IPS DF 4.7 (cell line): Measurements from ENCODE around the gene CYP27B1.
A peak's percentile ranks its signal among the peaks of the same experiment; 100 is the strongest.

Experiments
- DNase-seq: peaks from one replicate; pipeline ENCODE4 v3.0.0-alpha.2; 2013; ENCODE audit warnings: low spot score; ENCODE audit errors: extremely low read depth

CYP27B1 gene

DNA sequence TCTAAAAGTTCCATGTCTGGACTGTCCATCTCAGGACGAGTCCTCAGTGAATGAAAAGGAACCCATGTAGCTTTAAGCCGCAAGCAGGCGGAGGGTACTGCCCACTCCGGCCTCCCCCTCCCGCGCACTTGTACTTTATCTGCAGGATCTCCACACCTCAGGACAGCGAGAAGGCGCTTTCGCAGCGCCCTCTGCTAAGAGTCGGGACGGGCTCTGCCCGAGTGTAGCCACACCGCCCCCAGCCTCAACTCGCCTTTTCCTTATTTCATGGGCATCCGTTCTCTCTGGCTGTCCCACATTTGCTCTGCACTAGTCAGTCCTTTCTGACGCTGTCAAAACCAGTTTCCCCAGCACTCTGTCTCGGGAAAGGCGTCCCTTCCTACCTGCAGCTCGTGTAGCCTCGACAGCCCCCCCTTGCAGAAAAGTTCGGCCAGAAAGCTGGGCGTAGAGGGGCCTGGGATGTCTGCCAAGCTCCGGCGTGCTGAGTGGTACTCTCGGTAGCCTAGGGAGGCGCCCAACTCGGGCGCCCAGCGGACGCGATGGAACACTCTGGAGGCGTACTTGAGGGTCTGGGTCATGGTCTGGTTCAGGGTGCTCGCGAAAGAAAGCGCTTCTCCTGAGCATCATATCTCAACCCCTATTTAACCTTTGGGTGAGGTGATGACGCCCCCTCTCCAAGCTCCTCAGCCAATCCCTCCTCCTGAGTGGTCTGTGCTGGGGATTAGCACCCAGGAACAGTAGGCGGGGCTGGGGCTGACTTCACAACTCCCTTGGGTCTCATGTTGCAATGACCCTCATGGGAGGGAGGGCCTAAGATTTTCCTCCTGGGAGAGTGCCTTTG lies at the start of gene CYP27B1:
Gene CYP27B1, minus strand, starts transcription at position 615 of the 841 bp plus-strand sequence. Its CDS starts 37 bp downstream, at position 578.
- no peak for DNase-seq

DNA sequence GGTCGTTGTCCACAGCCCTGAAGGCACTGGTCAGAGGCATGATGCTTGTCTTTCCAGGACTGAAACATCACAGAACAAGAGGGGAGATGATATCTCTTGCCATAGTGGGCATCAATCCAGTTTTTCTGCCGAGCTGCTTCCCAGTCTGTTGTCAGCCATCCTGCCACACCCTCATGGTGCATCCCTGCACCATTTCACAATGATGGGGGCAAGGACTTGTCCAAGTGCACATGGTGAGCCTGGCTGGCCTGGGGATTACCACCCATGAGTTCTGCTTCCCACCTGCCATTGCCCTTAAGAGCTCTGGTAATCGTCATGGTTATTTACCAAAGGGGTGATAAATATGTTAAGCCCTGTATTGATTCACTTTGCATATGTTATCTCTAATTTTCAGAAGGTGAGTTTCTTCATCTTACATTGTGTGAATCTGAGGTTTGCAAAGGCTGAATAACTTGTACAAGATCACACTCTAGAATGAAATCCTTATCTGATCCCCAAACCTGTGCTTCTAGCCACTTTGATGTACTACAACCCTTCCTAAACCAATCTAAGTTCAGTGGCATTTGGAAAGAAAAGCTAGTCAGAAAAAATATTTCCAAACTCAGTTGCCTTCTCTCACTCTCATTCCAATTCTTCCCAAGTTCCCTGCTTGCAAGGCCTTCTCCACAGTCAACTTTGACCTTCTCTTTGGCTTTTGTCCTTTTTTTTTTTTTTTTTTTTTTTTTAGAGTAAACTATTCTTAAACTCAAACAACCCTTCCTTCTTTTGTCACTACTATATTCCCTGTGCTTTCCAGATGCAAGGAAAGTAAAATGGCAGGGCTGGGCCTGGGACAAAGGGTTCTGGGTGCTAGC lies 49.4 kb upstream of the CYP27B1 start:
- DNase-seq: no peak

DNA sequence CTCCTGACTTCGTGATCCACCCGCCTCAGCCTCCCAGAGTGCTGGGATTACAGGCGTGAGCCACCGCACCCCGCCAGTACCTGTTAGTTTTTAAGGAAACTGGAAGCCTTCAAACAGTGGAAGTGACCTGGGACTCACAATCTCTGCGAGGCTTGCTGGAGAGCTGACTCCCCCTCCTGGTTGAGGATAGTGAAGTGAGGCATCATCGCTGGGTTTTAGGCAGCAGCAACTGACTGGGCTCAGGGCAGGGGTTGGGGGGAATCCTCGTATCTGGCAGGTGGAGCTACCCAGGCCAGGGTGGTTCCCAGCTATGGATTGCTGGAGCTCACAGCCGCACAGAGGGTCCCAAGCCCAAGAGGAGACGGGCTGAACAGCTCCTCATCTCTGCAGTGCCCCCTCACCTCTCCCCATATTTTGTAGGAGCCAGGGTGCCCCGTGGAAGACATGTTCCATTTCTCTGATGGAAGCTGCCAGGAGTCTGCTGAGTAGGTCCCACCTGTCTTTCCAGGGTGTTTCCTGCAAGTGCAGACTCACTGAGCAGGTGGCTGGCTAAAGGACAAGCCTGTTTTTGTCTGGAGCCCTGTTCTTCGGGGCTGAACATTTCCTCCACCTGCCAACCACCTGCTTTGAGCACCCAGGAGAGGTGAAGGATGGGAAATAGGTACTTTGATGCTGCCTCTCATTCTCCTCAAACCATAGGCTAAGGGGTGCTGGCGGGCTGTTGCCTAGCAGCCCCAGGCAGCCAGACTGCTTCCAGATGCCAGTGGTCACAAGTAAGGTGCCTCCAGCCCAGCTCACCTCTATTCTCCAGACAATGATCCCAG lies 48.5 kb upstream of the CYP27B1 start:
- DNase-seq: peak; percentile 53

GRCh38 chr12:57813971-57814772 lies 47.3 kb upstream of the CYP27B1 start:
- DNase-seq: no peak

DNA sequence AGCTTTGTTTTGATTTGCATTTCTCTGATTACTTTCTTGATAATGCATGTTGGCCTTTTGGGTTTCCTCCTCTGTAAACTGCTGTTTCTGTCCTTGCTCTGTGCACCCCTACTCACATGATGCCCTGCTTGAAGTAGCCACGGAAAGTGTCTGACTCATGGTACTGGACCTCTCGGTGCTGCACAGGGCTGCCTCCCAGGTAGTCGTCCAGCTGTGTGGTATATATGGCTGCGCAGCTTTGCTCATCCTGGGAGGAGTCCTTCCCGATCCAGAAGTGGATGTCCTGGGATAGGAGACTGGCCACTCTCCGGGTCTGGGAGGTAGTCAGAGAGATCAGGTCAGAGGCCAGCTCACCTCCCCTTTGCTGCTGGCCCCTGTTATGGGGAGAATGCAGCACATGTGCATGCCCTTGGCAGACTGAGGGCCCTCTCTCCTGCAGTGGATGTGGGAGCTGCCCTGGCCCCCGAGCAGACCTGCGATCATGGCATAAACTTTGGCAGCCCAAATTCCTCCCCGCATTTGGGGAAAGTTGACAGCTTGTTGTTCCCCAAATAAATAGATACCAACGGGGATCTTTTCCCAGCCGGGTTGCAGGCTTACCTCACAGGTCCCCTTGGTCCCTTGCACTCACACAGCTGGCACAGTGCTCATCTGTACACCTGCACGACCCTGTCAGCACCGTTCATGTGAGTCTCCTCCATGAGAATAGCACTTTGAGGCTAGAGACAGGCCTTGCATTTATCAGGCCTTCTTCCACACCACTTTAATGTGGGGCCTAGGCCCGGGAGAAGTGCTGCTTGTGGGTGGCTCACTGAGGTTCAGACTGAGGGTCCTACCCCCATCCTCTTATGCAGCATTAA lies 46.5 kb upstream of the CYP27B1 start:
- DNase-seq: no peak

DNA sequence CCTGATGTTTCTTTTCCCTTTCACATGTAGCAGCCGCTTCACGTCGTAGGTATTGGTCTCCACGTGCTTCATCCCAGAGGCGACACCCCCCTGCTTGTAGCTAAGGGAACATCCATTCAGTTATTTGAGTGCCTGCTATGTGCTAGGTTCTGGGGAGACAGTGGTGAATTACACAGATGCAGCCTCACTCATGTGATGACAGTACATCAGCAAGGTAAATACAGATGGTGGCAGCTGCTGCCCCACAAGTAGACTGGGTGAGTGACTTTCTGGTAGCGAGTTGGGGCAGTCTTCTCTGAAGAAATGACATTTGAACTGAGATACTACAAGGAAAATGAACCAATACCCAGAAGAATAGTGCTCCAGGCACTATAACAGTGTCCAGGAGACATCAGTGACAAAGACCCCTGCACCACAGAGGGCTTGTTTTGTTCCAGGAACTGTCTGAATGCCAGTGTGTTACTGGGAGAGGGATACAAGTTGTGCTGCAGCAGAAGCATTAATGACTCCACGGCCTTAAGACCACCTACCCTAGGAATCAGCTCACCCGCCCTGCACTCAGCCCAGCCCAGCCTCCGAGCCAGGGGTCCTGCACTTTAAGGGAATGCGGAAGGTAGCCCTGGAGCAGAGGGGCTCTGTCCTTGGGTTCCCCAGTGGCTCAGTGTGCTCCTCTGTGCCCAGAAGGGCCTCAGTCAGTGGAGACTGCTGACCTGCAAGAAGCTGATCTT lies 44.3 kb upstream of the CYP27B1 start:
- no peak for DNase-seq

- no peak for DNase-seq
Measured at GRCh38 chr12:57810450-57810849, 43.6 kb upstream of the CYP27B1 start.

DNA sequence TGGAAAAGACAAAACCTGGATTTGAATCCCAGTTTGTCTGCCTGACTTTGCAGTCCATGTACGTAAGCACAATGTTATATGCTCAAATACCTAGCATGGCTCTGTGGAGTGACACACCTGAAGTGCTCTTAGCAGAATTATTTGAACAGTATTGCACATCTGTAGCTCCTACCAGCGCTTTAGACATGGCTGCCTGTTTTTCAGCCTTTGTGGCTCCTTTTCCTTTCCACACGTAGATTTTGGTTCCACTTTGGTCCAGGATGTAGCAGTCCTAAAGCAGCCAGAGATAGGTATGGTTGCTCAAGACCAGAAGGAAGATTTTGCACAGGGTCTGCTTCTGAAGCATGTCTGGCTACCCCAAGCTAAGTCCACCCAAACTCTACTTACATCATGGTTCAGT lies 42.5 kb upstream of the CYP27B1 start:
- DNase-seq: no peak

DNA sequence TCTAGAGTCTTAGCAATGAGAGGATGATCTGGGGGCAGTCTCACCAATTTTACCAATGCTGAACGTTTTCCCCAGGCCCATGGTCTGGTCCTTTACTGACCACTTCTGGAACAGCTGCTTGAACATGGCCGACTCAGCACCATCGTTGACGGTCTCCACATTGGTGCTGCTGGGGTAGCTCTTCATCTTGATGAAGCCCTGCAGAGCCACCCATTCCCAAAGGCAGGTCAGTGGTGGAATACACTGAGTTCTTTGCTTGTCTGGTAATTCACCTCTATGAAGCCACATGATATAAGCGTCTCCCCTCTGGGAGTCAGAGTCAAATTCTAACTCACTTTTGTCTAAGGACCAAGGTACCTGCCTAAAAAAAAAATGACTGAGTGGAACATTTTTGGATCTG lies 41.5 kb upstream of the CYP27B1 start:
- no peak for DNase-seq

- DNase-seq: no peak
Measured at GRCh38 chr12:57807285-57807684, 40.4 kb upstream of the CYP27B1 start.

DNA sequence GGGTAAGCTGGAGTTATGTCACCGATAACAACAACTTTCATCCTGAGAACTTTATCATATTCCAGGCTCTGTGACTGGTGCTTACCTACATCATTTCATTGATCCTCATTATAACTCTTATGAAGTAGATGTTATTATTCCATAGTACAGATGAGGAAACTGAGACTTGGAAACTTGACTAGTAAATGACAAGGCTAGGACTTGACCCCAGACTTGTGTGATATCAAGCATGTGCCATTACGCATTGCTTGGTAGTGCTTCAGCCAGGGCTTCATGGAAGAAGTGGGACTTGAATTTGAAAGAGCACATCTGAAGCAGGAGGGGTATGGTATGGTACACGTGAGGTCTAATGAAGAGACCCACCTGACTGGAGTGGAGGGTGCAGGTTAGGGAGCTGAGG lies 39.8 kb upstream of the CYP27B1 start:
- DNase-seq: no peak

- peak; percentile 60 for DNase-seq
Measured at GRCh38 chr12:57803319-57803893, 36.5 kb upstream of the CYP27B1 start.

DNA sequence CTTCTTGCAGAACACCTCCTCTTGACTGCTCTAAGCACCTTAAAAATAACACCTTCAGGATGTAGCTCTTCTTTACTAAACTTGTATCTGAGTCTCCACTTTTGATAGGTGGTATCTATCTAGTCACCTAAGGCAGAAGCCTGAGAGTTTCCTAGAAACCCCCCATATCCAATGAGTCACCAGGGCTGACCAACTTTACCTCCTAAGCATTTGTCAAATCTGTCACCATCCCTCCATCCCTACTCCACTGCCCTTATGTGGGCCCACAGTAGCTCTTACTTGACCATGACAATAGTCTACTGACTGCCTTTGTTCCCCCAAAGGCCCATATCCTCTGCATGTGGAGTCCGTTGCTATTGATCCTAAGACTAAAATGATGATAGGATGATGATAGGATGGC lies 35.7 kb upstream of the CYP27B1 start:
- no peak for DNase-seq

- DNase-seq: no peak
Measured at GRCh38 chr12:57800965-57801364, 34.1 kb upstream of the CYP27B1 start.

DNA sequence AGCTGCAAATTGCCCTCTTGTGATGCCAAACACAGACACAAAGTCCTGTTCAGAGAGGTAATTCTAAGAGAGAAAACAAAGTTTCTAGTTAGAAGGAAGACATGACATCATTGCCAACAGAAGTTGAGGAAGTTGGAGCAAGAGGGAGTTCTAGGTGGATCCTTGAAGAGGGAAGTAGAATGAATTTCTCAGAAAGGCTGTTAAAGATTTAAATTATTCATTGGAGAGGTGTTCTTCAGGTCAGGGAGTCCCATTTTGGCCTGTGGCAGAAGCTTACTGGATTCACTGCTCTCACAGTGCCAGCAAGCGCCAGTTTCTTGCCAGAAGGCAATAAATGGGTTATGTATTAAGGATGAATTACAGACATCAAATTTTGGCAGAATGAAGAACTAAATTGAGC lies 31.1 kb upstream of the CYP27B1 start:
- DNase-seq: no peak

DNA sequence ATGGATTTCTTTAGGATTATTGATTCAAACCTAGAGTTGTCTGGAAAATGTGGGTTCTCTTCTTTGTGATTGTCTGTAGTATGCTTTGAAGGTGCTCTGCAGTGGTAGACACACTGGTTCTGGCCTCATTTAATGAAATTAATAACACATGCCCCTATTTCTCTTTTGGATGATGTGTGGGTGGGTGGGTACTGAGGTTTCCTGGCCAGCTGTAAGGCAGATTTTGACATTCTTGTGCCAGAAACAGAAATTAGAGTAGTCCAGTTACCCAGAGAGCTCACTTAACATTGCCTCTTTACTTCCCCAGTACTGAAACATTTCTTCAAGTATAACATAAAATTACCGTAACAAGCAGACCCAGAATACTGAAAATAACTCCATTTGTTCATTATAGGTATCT lies 30.1 kb upstream of the CYP27B1 start:
- no peak for DNase-seq

- DNase-seq: no peak
Measured at GRCh38 chr12:57795354-57795753, 28.5 kb upstream of the CYP27B1 start.

DNA sequence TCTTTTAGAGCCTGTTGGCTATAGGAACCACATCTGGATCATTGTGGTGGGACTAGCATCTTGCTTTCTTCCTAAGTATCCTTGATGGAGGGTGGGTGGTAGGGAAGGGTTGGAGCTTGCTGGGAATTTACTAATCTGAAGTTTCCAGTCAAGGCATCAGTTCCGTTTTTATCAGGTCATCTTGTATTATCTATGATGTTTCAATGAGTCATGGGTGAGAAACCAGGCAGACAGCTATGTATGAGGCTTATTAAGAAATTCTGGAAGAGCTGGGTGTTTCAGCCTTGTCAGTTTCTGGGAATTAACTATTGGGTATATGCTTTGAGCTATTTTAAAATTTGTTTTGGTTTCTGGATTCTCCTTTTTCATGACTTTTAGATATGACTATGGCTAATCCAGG lies 27.0 kb upstream of the CYP27B1 start:
- DNase-seq: no peak

- DNase-seq: no peak
Measured at GRCh38 chr12:57783861-57784260, 17.0 kb upstream of the CYP27B1 start.
